Midbrain (tissue), 1 donor: ENCODE measurements around the gene DOCK6.

Experiments used
- DNase-seq: peaks from one replicate; lab custom pipeline; 2025; lab: John Stamatoyannopoulos, UW

DOCK6 gene

GRCh38 chr19:11247391-11247790, 14.9 kb downstream of the DOCK6 start:
- DNase-seq: no peak

DNA sequence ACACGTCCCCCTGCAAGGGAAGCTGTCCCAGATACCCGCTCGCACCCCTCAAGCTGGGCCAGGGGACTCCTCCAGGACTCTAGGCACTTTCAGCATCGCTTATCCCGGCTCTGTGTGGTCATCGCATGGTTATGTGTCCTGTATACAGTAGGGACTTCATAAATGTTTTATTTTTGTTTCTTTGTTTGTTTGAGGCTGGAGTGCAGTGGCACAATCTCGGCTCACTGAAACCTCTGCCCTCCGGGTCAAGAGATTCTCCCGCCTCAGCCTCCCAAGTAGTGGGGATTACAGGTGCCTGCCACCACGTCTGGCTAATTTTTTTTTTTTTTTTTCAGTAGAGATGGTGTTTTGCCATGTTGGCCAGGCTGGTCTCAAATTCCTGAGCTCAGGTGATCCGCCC, 15.4 kb downstream of the DOCK6 start:
- no peak for DNase-seq

DNA sequence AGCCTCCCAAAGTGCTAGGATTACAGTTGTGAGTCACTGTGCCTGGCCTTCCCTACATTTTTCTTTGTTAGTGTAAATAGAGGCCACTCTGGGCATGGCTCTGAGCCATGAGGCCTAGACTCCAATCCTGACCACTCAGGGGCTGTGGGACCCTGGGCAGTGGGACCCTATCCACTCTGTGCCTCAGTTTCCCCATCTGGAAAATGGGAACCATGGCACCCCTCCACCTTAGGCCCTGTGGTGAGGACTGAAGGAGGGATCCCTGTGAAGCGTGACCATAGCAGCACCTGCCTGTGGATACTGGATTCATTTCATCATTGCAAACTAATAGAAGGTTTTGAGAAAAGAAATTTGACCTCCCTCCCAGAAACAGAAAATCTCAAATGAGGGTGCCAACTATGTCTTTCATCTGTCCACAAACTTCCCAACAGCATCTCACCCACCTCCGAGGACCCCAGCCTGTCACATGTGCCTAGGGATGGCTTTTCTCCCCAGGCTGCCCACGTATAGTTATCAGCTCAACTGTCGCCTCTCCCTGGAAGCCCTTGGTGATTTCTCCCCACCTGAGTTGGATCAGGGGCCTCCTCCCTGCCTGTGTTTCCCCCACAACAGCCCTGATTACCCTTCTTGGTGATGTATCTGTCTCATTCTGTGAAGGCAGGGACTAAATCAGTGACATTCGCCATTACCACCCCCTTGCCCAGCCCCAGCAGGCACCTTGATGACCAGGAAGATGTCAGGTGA, 17.3 kb downstream of the DOCK6 start:
- no peak for DNase-seq

GRCh38 chr19:11243798-11244169, 18.5 kb downstream of the DOCK6 start:
- no peak for DNase-seq

DNA sequence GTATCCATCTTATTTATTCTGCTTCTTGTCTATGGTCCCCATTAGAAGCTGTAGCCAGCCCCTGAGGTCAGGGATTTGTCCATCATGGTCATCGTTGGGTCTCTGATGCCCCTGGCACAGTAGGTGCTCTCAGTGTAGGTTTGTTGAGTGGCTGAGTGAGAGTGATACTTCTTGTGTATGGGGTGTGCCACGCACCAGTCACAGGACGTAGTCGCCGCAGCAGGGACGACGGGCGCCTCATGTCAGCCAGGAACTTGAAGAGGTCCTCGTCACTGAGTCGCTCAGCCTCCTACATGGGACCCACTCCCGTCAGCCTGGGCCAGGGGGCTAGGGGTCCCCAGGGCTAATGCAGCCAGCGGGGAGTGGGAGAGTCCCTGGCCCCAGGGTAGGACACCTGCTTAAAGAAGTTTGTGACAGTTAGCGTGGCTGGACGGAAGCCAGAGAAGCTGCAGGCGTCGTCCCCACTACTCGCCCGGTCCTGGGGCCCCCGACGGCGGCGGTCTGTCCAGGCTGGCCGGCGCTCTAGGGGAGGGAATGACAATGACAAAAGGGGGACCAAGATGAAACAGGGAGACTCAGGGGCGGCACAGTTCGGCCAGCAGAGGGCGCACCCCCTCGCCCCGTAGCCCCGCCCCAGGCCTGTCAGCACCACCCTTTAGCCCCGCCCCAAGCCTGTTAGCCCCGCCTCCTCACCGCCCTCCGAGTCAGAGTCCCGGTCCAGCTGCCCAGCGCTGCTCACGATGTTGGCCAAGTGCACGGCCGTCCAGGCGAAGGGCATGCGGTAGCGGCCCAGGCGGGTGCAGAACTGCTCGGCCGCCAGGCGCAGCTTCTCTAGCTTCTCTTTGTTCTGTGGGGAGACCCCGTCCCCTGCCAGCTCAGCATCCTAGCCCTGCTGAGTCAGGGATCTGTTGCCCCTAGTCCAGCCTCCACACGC, 19.2 kb downstream of the DOCK6 start:
- DNase-seq: peak; percentile 89

GRCh38 chr19:11242025-11242424, 20.3 kb downstream of the DOCK6 start:
- DNase-seq: no peak

DNA sequence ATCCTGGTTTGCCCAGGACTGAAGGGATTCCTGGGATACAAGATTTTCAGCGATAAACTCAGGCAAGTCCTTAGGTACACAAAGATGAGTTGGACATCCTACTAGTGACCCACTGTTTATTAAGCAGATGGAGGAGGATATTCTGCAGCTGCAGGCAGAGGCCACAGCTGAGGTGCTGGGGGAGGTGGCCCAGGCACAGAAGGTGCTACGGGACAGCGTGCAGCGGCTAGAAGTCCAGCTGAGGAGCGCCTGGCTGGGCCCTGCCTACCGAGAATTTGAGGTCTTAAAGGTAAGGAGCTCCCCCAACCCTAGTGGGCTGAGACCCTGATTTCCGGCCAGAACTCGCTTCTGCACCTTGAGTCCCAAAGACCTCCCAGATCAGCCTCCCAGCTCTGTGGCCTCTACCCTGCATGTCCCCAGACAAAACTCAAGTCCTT, 22.3 kb downstream of the DOCK6 start:
- no peak for DNase-seq

GRCh38 chr19:11239377-11240000, 22.8 kb downstream of the DOCK6 start, which contains the start of gene ANGPTL8:
Gene ANGPTL8 (plus strand): TSS chr19:11239619. CDS start chr19:11239638, 19 bp downstream.
- DNase-seq: no peak

GRCh38 chr19:11238781-11239376, 23.4 kb downstream of the DOCK6 start:
- DNase-seq: no peak

- DNase-seq: no peak
Measured at GRCh38 chr19:11238041-11238440, 24.3 kb downstream of the DOCK6 start.

- no peak for DNase-seq
Measured at GRCh38 chr19:11237321-11237720, 25.0 kb downstream of the DOCK6 start.

- no peak for DNase-seq
Measured at GRCh38 chr19:11236324-11237301, 25.7 kb downstream of the DOCK6 start.

- no peak for DNase-seq
Measured at GRCh38 chr19:11234486-11235075, 27.7 kb downstream of the DOCK6 start.

GRCh38 chr19:11233073-11233472, 29.3 kb downstream of the DOCK6 start:
- DNase-seq: no peak

DNA sequence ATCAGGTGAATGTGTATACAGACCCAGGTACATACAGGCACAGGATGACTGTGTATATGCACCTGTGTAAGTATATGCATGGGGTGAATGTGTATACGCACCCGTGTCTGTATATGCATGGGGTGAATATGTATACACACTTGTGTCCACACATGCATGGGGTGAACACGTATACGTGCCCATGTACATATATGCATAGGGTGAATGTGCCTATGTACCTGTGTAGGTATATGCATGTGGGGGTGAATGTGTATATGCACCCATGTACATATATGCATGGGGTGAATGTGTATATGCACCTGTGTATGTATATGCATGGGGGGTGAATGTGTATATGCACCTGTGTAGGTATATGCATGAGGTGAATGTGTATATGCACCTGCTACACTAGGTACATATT, 29.8 kb downstream of the DOCK6 start:
- DNase-seq: no peak

DNA sequence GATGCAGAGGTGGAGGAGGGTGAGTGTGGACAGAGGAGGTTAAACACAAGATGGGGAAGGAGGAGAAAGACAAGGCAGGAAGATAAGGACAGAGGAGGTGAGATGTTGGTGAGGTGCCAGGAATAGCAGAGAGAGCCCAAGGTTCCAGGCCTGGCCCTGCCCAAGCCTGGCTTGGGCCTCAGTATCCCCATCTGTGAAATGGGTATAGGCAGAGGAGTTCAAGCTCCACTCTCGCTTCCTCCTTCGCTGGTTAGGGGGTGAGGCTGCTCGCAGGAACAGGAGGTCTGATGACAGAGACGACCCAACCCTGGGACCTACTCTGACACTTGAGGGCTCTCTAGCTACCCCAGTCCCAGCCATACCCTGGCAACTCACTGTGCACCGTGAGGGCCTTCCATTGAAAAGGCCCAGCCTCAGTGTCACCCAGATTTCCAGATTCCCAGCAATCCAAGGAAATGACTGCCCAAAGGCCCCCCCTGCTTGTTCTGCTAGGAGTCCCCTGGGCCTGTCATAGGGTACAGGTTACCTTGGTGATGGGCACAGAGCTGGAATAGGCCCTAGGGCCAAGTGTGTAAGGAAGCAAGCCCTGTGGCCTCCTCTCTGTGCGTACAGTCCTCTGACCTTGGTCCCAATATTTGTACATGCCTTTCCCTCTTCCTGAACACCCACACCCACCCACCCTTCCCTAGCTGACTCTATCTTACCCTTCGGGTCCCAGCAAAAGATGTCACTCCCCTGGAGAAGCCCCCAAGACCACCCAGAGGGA, 31.5 kb downstream of the DOCK6 start:
- no peak for DNase-seq

DNA sequence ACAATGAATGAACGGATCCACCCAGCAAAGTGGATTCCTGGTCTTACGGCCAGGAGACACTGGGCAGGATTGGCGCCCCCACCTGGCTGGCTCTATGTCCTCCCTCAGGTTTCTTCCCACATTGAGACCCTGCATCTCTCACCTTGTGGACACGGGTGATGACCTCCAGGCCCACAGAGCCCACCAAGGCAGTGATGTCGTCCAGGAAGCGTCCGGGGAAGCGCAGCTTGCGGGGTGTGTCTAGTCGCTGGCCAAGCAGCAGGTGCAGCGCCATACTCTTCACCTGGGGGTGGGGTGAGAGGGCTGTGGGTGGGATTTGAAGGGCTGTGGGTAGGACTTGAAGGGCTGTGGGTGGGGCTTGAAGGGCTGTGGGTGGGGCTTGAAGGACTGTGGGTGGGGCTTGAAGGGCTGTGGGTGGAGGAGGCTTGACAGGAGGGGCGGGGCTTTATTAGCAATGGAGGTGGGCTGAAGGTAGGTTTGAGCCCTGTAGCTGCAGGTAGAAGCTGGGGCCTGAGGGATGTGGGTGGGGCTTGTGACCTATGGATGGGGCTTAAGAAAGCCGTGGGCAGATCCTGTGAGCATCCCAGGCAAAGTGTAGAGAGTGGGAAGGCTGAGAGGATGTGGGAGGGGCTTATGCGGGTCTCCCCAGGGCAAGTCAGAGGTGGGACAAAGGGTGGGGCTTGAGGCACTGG, 35.0 kb downstream of the DOCK6 start:
- DNase-seq: no peak

DNA sequence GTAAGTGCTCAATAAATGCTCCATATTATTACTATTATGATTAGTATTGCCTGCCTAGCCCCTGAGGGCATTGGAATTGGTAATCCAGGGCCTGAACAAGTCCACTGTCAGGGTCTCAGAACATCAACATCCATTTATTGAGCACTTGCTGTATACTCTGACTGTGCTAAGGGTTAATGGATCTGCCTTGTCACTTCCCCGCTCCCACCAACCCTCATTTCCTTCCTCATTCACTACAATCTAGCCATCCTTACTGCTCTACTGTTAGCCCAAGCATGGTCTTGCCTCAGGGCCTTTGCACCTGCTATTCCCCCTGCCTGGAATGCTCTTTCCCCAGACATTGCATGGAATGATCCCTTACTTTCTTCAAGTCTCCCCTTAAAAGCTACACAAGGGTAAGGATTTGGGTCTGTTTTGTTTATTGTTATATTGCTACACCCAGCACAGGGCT, 35.6 kb downstream of the DOCK6 start:
- DNase-seq: no peak

DNA sequence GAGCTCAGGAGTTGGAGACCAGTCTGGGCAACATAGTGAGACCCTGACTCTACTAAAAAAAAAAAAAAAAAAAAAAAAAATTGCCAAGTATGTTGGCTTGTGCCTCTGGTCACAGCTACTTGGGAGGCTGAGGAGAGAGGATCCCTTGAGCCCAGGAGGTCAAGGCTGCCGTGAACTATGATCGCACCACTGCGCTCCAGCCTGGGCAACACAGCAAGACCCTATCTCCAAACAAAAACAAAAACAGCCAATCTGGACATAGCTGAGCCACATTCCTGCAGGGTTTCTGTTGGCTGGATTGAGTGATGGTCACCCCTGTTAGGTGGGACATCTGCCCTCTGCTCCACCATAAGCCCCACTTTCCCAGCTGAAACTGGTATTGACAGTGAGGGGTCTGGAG, 36.5 kb downstream of the DOCK6 start:
- no peak for DNase-seq
